Memory B cell (primary cell): ENCODE results near the gene GET3.
"Not testable (repeated sequence)": the region's sequence is repeated elsewhere in the genome, so short reads cannot be mapped to it uniquely, and the experiment has no call there.

Source experiments
- ATAC-seq: fragments of 150-1000 bp; cut with Tn5 transposase; 2 replicates; pipeline ENCODE4 v1.10.0; 2021; ENCODE audit warnings: low read depth, mild to moderate bottlenecking, moderate library complexity
- DNase-seq, 2 donors: peaks; one replicate each; pipeline ENCODE4 v3.0.0; 2022; ENCODE audit warnings: low spot score in 2 of 2
- H3K27ac Mint-ChIP-seq: one replicate; pipeline ENCODE4 v1.8.0; 2022; ENCODE audit warnings: mild to moderate bottlenecking, moderate library complexity, mixed read lengths
- H3K27me3 Mint-ChIP-seq: one replicate; pipeline ENCODE4 v1.8.0; 2022; ENCODE audit warnings: mixed read lengths
- H3K36me3 Mint-ChIP-seq: one replicate; pipeline ENCODE4 v1.8.0; 2022; ENCODE audit warnings: mild to moderate bottlenecking, mixed read lengths
- H3K4me1 Mint-ChIP-seq: one replicate; pipeline ENCODE4 v1.8.0; 2022; ENCODE audit warnings: mixed read lengths
- H3K4me3 Mint-ChIP-seq: one replicate; pipeline ENCODE4 v1.8.0; 2022; ENCODE audit warnings: mild to moderate bottlenecking, moderate library complexity, mixed read lengths
- H3K9me3 Mint-ChIP-seq: one replicate; pipeline ENCODE4 v1.8.0; 2022; ENCODE audit warnings: mixed read lengths

Gene GET3

GRCh38 chr19:12792853-12793289 is 55.6 kb downstream of the GET3 start:
- Mint-ChIP-seq H3K4me3 (peak overlapping the region; percentile 96), H3K9me3 (no peaks in the 10 kb centered on the region), H3K27ac (peak overlapping the region; percentile 99), H3K36me3 (no peaks in the 10 kb centered on the region), H3K4me1 (peaks cover 39% of the 10 kb centered on the region), H3K27me3 (no peaks in the 10 kb centered on the region)
- DNase-seq (no peak), ATAC-seq (no peak)

GRCh38 chr19:12793290-12794195 is 56.2 kb downstream of the GET3 start:
- DNase-seq (peak; percentile 97 to 98), ATAC-seq (peak; percentile 40)
- H3K27ac Mint-ChIP-seq, result peak overlapping the region; percentile 99
- H3K9me3 Mint-ChIP-seq, result no peaks in the 10 kb centered on the region
- peak overlapping the region; percentile 96 for H3K4me3 Mint-ChIP-seq
- H3K27me3 Mint-ChIP-seq, result no peaks in the 10 kb centered on the region
- H3K36me3 Mint-ChIP-seq, result no peaks in the 10 kb centered on the region
- peaks cover 35% of the 10 kb centered on the region for H3K4me1 Mint-ChIP-seq

- Mint-ChIP-seq H3K27ac (peak overlapping the region; percentile 99), H3K4me3 (peak overlapping the region; percentile 77), H3K36me3 (no peaks in the 10 kb centered on the region), H3K4me1 (peaks cover 26% of the 10 kb centered on the region), H3K9me3 (no peaks in the 10 kb centered on the region), H3K27me3 (no peaks in the 10 kb centered on the region)
- DNase-seq (no peak), ATAC-seq (no peak)
Observed at GRCh38 chr19:12794196-12794941, 57.1 kb downstream of the GET3 start.

- Mint-ChIP-seq H3K27ac (peak overlapping the region; percentile 99), H3K27me3 (no peaks in the 10 kb centered on the region), H3K4me1 (peaks cover 26% of the 10 kb centered on the region), H3K36me3 (no peaks in the 10 kb centered on the region), H3K4me3 (no peak overlapping the region), H3K9me3 (no peaks in the 10 kb centered on the region)
- ATAC-seq (no peak), DNase-seq (no peak)
Observed at GRCh38 chr19:12794971-12795381, 57.7 kb downstream of the GET3 start.

- DNase-seq (peak; percentile 74 to 75), ATAC-seq (no peak)
- H3K4me3 Mint-ChIP-seq, result peak overlapping the region; percentile 83
- H3K27me3 Mint-ChIP-seq, result no peaks in the 10 kb centered on the region
- H3K4me1 Mint-ChIP-seq, result peaks cover 20% of the 10 kb centered on the region
- H3K36me3 Mint-ChIP-seq, result no peaks in the 10 kb centered on the region
- H3K27ac Mint-ChIP-seq, result peak overlapping the region; percentile 85
- H3K9me3 Mint-ChIP-seq, result no peaks in the 10 kb centered on the region
Observed at GRCh38 chr19:12796146-12797071, 59.1 kb downstream of the GET3 start.

GRCh38 chr19:12797141-12797587 is 59.9 kb downstream of the GET3 start:
- no peaks in the 10 kb centered on the region for H3K27me3 Mint-ChIP-seq
- ATAC-seq (no peak), DNase-seq (no peak)
- no peaks in the 10 kb centered on the region for H3K36me3 Mint-ChIP-seq
- H3K4me1 Mint-ChIP-seq, result peaks cover 20% of the 10 kb centered on the region
- H3K4me3 Mint-ChIP-seq, result no peak overlapping the region
- H3K9me3 Mint-ChIP-seq, result no peaks in the 10 kb centered on the region
- no peak overlapping the region for H3K27ac Mint-ChIP-seq

GRCh38 chr19:12797607-12798006 is 60.3 kb downstream of the GET3 start:
- H3K4me1 Mint-ChIP-seq, result peaks cover 25% of the 10 kb centered on the region
- not testable (repeated sequence) for H3K36me3 Mint-ChIP-seq, H3K27me3 Mint-ChIP-seq, ATAC-seq, H3K4me3 Mint-ChIP-seq, DNase-seq, H3K9me3 Mint-ChIP-seq, H3K27ac Mint-ChIP-seq
